Occipital lobe (tissue), 2 donors: ENCODE results near the gene PCK1. TPM values are rescaled to one million over a fixed set of nuclear protein-coding genes. Genes with fewer than 3 reads are reported as not detected.

Experiments used
- DNase-seq: peaks from one replicate; lab custom pipeline; 2025; lab: John Stamatoyannopoulos, UW
- total RNA-seq: library from RNA; depleted of rRNA; stranded (reverse); fragments of >200 nt; gene quantifications from one replicate; pipeline ENCODE4 v1.2.3, GENCODE V29; 2014

PCK1 gene
- total RNA-seq, 1 donor from 2014 or later = 0.31 TPM

DNA sequence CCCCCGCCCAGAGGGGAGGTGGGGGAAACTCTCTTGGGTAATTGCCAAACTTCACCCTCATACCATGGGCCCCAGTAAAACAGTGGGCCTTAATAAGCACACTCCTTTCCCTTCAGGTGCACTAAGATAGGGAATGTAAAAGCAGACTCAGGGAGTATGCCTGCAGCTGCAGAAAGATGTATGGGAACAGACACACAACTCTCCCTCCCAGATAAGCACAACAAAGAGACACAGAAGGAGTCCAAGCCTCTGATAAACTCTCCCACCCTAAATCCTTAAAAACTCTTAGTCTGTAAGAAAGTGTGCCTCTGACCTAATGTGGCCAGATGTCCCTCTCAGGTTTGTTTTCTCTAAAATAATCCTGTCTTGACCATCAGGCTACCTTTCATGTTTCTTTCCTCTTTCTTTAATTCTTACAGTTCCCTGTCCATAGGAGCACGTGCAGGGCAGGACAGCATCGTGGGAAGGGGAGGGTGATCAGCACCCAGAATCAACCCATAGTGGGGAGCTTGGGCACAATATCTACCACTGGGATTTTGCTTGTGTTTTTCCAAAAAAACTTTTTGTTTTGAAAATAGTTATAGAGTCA, 24.7 kb upstream of the PCK1 start:
- DNase-seq = no peak

DNA sequence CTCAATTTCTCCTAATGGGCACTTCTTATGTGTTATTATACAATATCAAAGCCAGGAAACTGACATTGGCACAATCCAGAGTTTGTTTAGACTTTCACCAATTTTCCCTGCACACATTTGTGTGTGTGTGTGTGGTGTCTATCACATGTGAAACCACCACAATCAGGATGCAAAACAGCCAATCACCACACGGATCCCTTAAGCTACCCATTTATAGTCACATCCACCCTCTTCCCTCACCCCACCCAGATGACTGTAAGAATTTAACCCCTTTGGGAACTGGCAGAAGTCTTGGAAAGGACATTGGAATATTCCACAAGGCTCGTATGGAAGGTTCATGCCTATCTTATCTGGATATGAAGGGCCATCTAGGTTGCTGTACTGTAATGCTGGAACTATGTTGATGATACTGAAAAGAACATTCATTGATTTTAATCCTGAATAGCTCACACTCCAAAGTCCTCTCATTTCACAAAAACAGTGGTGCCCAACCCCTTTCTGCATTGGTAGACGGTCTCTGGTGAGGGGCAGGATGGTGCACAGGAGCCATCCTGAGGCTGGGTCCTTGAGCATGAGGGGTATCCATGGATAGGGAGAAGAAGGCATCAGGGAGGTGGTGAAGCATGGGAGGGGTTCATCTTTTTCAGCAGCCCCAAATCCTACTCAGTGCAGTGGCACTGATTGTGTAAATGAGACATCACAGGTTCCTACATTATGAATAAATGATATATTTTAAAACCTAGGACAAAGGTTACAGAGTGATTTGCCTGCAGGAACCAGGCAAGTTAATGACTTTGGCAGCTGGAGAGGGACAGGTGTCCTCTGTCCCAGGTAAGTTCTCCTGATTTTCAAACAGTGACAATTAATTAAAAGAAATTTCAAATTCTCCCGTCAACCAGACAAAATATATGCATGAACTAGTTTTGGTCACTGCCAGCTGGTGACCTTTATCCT, 23.9 kb upstream of the PCK1 start:
- no peak for DNase-seq

DNA sequence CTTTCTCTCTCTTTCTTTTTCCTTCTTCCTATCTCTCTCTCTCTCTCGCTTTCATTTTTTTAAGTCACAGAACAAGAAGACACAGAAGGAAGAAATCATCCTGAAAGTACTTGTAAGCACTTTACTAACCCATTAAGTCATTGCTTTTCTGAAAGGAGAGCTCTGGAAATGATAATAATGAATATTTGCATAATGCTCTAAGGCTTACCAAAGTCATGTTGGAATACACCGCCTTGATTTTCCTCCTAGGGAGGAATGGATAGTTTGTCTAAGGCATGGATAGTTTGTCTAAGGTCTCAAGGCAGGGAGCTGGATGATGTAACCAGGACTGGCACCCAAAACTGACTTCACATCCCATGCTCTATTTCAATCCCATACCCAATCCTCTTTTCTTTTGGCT, 23.1 kb upstream of the PCK1 start:
- DNase-seq = no peak

DNA sequence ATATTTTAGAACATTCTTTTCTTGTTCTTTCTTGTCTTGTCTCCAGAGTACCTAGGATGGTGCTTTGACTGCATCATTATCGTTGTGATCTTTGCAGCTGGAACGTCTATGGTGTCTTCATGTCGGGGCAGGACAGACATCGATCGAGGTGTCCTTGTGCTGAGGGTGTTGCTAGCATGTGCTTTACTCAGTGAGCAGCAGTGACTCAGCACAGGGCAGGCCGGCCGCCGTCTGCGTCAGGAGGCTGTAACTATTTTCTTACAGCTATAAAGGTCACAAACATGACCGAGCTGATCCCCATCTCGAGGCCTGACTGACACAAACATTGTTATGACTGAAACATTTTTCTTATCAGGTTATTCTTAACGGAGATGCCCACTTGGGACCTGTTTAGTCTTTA, 21.0 kb upstream of the PCK1 start:
- DNase-seq = no peak

DNA sequence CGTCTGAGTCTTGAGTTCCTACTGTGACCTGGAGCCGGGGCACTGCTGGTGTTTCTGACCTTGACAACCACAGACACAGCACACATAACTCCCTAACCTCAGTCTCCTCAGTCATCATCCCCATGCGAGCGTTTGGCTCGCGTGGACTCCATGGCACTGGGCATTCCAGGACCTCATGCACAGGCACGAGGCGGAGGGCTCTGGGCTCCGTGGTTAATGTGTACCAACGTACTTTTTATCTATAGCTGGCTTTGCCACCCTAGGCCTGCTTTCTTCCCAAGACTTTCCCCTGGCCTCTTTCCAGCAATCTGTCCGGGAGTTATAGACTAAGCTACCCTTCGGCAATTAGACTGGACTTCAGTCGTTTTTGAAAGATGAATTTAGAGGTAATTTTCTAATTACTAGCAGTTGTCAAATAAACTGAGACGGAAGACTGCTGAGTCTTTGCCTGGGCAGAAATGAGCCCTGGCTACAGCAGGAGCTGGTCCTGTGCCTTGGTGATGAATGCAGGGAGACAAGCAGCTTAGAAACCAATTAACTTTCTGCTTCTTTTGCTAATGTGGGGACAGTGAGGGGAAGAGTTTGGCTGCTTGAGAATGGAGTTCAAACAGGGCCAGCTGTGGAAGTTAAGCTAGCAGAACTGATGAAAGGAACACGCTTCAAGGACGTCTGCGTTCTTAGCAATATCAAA, 19.9 kb upstream of the PCK1 start:
- no peak for DNase-seq

DNA sequence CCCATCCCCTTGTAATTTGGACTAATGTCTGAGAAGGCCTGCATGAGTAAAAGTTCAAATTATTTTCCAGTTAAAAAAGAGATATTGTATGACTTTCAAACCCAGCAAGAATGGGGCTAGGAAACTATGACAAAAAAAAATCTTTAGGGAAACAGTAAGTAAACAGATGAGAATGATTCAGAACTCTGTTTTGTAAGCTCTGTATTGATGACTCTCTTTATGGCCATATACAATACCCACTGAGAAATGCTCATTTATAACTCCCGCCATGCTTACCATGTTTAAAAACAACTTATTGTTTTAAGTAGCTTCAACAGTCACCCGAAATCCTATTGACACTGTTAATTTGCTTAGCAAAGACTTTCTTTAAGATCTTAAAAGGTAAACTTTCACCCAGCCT, 17.2 kb upstream of the PCK1 start:
- DNase-seq = no peak

DNA sequence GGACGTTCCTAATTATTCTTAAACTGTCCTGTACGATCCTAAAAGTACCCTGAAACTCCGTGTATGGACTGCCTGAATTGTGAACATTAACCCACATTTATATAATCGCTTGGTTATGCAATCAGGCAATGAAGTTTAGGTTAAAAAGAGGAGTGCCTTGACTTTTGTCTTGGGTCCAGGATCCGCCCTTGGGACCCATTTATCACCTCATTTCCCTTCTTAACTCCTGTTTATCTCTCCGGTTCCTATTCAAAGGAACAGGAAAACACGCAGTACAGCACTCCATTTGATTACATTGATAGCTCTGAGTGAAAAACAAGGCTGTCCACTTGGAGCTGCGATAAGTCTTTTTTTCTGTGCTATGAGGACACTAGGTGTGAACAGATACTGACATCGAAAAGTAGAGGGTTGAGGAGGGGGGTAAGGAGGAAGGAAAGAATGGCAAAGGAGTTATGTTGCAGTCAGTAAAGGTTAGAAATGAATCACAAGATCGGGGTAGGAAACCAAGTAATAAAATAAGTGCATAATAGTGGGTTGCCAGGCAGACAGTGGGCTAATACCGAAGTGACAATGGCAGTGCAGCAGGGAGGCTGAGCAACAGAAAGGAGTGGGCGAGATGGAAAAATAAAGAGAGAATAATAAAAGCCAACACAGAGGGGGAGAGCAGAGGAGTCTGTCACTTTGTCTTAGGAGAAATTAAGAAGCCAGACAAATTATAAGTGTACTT, 15.9 kb upstream of the PCK1 start:
- DNase-seq = no peak

DNA sequence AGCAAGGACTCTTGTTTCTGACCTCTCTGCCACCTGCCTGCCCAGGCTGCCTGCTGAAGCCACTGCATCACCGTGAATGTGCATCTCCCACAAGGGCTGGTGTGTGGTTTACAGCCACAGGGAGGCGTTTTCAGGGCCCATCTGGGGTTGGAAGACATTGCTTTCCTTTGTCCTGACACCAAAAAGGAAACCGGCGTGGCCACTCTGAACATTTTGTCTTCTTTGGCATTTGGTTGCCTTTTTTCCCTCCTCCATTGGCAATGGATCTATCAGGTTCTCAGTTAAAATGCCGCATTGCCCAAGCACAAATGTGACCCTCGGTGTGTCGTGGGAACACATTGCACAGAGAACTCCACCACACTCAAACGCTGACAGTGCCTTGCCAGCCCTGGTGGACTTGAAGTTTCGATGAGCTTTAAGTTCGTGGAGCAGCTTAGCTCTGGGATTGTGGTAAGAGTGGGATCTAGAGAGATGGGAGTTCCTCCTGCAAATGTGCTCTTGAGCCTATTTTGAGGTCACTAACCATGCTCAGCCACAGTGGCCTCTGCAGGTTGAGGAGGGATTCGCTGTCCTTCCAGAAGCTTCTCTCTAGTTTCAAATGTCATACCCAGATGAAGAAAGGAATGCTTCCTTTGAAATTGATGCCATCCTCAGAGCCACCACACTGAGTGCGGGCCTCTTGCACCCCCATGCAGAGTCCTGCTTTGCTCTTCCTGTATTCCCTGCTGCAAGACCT, 14.8 kb upstream of the PCK1 start:
- DNase-seq = no peak

DNA sequence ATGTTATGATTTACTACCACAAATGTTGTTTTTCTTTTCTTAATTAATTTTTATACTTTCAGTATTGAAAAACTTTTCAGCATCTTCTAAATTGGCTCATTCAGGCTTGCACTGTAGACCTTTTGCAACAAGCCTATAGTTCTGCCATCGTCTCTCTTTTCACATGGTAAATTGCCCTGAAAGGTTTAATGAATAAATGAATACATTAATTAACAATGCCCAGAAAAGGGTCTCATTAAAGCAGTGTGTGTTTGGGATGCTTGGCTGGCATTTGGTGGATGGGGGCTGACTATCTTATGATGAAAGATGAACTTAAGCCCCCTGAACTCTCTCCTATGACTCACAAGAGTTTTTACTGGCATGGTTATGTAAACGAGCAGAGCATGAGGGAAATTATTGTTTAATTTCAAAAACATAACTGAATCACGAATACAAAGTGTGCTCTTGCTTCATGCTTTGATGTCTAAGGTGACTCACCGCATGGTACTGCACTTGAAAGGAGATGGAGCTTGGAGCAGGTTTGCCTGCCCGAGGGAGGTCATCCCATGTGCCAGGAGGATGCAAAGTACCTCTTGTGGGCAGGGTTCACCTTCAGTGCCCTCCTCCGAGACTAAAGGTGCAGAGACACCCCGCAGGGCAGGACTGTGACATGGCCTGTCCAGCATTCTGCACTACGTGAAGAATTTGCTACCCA, 13.8 kb upstream of the PCK1 start:
- no peak for DNase-seq

DNA sequence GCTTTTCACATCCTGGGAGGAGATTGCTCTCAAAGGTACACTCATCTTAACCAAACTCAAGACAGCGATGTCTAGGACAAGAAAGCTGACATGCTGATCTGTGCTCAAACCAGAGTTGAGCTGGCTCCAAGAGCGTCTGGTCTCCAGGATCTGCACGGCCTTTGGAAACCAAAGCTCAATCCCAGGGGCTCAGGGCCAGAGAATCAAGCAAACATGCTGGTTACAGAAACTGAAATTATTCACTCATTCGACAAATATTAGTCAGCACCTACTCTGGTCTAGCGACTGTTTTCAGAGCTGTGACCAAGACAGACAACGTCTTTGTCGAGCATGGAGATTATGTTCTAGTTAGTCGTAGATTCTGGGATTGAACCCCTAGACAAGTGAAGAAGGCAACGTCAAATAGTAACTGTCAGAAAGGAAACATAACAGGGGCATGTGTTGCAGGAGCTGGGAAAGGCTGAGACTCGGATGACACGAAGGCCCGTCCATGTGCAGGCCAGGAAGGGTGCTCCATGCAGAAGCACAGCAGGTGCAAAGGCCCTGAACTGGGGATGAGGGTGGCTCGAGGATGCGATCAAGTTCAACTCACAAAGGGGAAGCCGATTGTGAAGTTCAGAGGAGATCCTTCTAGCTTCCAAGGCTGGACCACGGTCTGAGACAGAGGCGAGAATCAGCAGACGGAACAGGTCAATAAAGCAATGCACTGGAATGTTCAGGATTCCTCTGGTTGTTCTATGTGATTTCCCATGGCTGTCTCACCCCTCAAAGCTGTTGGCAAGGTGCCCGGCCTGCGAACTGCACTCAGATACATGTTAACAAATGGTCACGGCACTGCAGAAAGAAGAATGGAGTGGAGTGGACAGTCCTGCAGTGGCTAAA, 12.5 kb upstream of the PCK1 start:
- no peak for DNase-seq

DNA sequence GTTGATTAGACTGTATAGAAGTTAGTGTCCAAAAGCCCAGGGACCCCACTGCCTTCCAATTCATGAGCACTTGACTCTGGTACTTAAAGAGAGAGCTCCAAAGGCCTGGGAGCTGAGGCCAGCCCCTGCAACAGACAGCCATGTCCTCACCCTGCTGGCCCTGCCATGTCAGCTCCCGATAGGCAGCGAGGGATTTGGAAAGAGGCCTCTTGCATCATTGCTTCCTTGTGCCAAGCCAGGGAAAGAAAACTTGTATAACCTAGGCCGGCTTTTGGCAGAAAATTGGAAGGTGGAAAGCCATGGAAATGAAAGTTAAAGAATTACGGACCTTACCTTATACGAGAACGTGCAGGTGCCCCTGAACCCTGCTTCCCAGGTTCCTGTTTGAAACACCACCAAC, 8.4 kb upstream of the PCK1 start:
- no peak for DNase-seq

DNA sequence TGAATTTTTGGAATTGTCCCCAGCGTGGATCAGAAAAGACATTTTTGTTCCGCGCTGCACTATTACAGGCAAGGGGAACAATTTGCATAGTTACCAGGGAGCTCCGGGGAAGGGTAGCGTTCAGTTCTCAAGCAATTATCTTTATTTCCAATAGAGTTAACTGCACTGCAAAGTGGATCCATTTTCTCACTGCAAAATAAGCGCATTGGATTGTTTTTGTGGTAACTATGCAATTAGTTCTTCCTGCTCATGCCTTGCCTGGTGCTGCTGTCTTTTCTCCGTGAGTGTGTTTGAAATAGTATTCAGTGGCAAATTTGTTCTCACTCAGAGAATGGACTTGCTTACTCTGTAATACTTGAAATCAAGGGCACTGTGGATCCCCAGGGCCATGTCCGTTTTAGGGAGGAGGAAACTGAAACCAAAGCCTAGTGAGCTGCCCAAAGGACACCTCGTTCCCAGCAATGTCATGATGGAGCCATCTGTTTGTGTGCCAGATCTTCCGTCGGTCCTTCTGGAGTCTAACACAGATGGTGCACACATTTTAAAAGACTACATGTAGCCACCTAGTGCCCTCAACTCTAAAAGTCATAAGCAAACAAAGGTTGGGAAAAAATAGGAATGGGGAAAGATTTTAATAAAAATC, 7.4 kb upstream of the PCK1 start:
- no peak for DNase-seq

DNA sequence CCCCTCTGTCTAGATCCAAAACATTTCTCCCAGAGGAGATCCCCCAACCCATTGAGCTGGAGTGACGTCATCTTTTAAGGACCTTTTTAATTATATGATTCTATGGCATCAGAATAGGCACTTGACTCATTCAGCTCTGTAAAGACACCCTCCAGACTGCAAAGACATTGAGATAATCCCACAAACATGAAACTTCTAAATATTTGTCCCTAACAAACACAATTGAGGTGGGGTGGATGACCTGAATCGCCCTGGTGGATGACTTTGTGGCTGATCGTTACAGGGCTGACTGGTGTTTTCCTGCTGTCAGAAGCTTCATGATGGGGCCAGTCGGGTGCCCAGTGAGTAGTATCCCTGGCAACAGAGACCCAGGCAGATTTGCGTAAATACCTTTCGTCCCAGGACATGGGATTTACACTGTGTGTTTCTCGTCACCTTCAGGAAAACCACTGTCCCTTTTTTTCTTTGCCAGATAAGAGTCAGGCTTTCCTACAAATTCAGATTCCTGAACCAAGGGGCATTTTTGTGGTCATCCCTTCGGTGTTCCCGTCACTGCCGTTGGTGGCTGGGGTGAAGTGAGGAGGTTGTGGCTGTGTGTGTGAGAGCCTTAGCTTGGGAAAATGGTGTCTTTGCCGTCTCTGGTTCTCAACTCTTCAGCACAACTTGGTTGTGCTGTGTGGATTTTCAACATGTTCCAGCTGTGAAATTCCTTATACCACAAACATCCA, 5.3 kb upstream of the PCK1 start:
- no peak for DNase-seq

DNA sequence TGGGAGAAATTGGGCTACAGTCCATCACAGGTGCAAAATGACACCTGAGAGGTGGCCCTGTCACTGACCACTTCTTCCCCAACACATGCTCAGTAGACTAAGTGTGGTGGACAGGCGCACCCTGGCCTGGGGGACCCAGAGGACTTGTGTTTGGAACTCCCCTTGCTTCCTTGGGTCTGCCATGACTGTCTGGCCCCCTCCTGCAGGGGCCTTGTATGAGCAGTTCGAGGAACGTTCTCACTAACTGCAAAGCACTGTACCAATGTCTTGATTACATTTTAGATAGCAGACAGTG, 4.0 kb upstream of the PCK1 start:
- no peak for DNase-seq

DNA sequence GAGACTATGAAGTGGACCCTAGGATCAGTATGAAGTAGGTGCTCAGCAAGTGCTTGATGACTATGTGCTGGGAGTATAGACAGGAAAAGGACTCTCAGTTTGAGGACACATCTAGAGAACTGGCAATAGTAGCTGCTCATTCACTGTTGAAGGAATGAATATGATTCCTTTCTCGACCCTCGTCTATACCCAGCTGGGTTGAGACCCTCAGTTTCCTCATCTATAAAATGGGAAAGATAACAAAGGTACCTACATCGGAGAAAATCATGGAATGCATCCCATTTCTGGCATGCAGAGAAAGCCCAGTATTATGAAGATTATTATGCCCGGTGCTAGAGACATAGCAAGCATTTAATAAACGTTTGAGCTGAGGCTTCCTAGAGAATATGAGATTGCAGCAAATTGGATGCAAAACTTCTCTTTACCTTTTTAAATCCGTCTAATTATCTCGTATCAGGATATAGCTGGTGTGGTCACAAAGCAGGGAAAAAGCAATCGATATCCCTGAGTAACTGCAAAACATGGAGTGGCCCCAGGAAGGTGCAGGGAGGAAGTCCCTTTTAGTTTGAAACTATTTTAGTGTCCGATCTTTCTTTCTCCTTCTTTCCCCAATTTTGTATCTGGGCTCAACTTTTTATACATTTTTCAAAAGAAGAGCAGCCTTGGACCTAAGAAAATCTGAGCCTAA, 2.8 kb upstream of the PCK1 start:
- no peak for DNase-seq

DNA sequence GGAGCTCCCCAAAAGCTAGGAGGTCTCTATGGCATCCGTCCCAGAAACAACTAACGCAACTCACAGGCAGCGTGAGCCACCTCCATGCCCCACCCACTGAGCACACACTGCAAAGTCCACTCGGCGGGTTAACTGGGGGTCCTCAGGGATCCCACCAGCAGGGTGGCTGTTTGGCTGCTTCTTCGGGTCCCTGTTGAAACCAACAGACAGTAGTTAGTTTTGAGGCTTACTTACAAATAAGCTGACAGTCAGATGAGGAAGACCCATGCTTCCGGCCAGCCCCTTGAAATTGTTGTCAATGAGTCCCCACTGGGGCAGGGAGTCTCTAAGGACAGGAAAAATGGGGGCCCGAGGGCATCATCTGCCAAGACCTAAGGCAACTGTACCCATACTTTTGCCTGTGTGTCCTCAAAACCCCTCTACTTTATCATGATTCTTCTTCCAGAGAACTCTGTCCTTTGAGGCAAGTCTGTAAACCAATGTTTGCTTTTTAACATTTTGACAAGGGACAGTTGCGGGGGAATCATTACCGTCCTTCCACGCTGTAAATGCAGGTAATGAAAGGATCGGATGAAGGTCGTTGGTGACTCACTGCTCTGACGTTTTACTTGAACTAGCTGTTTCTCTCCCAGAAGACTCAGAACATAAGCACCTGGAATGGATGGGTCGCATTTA, 2.2 kb upstream of the PCK1 start:
- no peak for DNase-seq

DNA sequence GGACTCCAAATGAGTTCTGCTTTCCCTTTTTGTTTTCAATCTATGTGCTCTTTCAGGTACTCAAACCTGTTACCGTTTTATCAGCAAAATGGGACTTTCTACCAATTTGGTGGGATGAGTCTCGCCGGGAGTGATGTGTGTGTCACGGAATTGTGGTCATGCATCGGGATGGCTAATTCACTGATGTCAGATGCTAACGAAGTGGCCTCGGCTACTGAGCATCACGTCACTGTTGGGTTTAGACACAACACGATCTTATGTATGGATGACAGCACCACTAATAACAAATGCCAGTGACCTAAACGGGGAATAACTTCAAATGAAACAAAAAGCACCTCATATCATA, 1.6 kb upstream of the PCK1 start:
- DNase-seq = no peak
